ENCODE results near the gene GRK4.

- no peak for TF ChIP-seq CTCF (IDR thresholded peaks at IDR 0.05; ENCODE audit: insufficient read depth, low read length, poor library complexity, severe bottlenecking)
- TF ChIP-seq EZH2phosphoT487 (conservative IDR thresholded peaks at IDR 0.05; ENCODE audit: low read length), result no peak
Measured at GRCh38 chr4:3075652-3075981, 112.2 kb downstream of the GRK4 start.
